Motor neuron (in vitro differentiated cells): Measurements from ENCODE around the gene MAP2K5. TPM values are rescaled to one million over a fixed set of nuclear protein-coding genes. Genes with fewer than 3 reads are reported as not detected.

Experiments
- ATAC-seq, 8 experiments: fragments of 200-7000 bp; cut with Tn5 transposase; replicated peaks in 6 of 8; 2 replicates each; pipeline ENCODE4 v1.8.0; 2021; ENCODE audit warnings: mild to moderate bottlenecking in 8 of 8, moderate library complexity in 8 of 8
- H3K27ac ChIP-seq, 2 donors: fragments of 250-450 bp; sonication (Bioruptor Pico); 2 replicates each; pipeline ENCODE4 v1.9.0; 2021; ENCODE audit warnings: antibody characterized with exemption in 2 of 2, mild to moderate bottlenecking in 2 of 2, moderate library complexity in 1 of 2
- H3K4me1 ChIP-seq, 2 donors: fragments of 250-450 bp; sonication (Bioruptor Pico); replicated peaks in 1 of 2; 2 replicates each; pipeline ENCODE4 v1.6.1; 2021; ENCODE audit warnings: antibody characterized with exemption in 2 of 2, mild to moderate bottlenecking in 2 of 2, moderate library complexity in 1 of 2
- H3K4me3 ChIP-seq, 5 donors: fragments of 250-450 bp; sonication (Bioruptor Pico); 2 replicates each; pipeline ENCODE4 v1.9.0; 2021; ENCODE audit warnings: antibody characterized with exemption in 5 of 5, mild to moderate bottlenecking in 5 of 5, moderate library complexity in 4 of 5
- WGBS, 10 experiments: fragments of 450-650 bp; shearing (Covaris generic); methylation state at CpG; one replicate each; pipeline ENCODE4 v1.0.0; 2022; 5-methylcytosine and 5-hydroxymethylcytosine counted together
- in situ Hi-C, 9 experiments: fragments of 400-800 bp; cut with MboI; loops; one replicate each; pipeline ENCODE4 v1.15.0; 2021; ENCODE audit warnings: low sequenced_read_pairs in 9 of 9, low pct_unique_long_range_greater_than_20kb in 2 of 9; ENCODE audit not compliant: unreplicated experiment in 9 of 9
- total RNA-seq, 8 experiments: library from RNA; unstranded; fragments of 300-600 nt; gene quantifications; 2 replicates each; pipeline versions ENCODE4 v1.2.3 to v1.2.4, GENCODE V29; 2022

The MAP2K5 gene
- total RNA-seq, 8 experiments from 2014 or later = 5.3 to 22.6 (median 10.6) TPM

DNA sequence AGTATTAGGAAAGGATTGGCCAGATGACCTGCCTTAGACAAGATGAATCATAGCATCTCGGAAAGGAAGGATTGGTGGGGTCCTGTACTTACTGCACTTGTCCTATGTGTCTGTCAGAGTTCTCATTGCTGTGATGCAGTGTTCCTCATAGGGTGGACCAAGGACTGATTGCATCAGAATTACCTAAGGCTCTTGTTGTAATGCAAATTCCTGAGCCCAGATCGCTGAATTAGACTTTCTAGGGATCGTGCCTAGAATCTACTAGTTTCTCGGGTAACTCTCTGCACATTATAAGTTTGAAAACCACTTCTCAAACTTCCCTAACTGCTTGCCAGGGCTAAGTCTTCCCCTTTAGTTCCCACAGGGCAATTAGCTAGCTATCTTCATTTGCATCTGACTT, 207.9 kb downstream of the MAP2K5 start:
- Histone ChIP-seq H3K27ac (peak overlapping the region; percentile 11 to 22), H3K4me1 (peaks cover 17 to 46% of the 10 kb centered on the region in 2 donors), H3K4me3 (no peak overlapping the region)
- peak in 6 of 8 experiments; percentile 44 to 95 (median 77) for ATAC-seq
- 13 to 89% (median 47%) methylated on average over 2 to 4 of the region's 4 CpGs; no CpG with 5 or more reads in 2 of the 10 experiments for WGBS, 10 experiments
- in situ Hi-C loops = no loop called here

DNA sequence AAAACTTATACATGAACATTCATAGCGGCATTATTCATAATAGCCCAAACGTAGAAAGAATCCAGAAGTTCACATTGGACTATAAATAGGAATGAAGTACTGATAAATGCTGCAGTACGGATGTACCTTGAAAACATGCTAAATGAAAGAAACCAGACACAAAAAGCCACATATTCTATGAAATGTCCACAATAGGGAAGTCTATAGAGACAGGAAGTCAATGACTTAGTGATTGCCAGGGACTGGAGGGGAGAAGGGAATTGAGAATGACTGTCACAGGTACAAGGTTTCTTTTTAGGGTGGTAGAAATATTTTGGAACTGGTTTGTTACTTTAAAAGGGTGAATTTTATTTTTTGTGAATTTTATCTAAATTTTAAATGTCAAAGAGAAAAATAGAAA, 211.4 kb downstream of the MAP2K5 start:
- Histone ChIP-seq H3K4me3 (no peak overlapping the region), H3K4me1 (peaks cover 10 to 20% of the 10 kb centered on the region in 2 donors), H3K27ac (no peak overlapping the region)
- WGBS, 10 experiments = 6 to 100% (median 92%) methylated on average over 2 to 3 of the region's 3 CpGs
- ATAC-seq = no peak
- in situ Hi-C loops = no loop called here

DNA sequence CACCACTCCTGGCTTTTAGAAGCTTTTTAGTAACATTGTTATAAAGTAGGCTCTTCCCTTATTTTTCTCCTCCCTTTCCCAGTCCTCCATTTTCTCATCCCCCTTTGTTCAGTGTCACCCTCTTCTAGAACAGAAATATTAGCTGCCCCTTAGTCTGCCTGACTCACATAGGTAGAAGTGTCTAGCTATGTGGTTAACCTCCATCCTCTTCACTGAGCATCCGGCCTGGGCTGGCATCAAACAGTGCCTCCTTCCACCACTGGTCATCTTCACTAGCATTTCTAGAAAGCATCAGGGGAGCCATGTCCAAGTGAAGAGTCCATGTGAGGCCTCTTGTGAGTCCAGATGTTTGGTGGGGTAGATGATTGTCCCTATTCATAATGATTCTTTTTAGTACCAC, 212.8 kb downstream of the MAP2K5 start:
- Histone ChIP-seq H3K4me3 (no peak overlapping the region), H3K4me1 (peaks cover 8 to 12% of the 10 kb centered on the region in 2 donors), H3K27ac (no peak overlapping the region)
- ATAC-seq = peak in 1 of 8 experiments; percentile 71
- in situ Hi-C loops = no loop called here
- 45 to 100% (median 100%) methylated on average over 1 of the region's 1 CpG; no CpG with 5 or more reads in 5 of the 10 experiments for WGBS, 10 experiments

DNA sequence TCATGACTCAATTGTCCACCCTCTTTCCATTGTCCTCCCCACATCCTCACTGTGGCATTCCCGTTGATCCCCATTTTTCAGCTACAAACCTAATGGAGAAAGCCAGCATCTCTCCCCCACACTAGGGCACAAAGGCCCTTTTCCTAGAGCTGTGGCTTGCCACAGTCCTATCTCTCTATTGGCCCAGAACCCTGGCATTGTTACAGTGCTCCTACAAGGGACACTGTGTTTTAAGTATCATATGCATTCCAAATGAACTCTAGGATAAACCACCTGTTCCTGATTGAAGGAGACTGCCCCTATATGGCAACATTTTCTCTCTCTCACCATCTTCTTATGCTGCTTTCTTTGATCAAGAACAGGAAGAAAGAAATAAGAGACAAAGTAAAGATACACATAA, 213.4 kb downstream of the MAP2K5 start:
- Histone ChIP-seq H3K27ac (no peak overlapping the region), H3K4me1 (peaks cover 3 to 5% of the 10 kb centered on the region in 2 donors), H3K4me3 (no peak overlapping the region)
- no peak for ATAC-seq
- in situ Hi-C loops = no loop called here
- WGBS, 10 experiments = 80 to 100% (median 90%) methylated on average over 1 of the region's 1 CpG; no CpG with 5 or more reads in 6 of the 10 experiments

DNA sequence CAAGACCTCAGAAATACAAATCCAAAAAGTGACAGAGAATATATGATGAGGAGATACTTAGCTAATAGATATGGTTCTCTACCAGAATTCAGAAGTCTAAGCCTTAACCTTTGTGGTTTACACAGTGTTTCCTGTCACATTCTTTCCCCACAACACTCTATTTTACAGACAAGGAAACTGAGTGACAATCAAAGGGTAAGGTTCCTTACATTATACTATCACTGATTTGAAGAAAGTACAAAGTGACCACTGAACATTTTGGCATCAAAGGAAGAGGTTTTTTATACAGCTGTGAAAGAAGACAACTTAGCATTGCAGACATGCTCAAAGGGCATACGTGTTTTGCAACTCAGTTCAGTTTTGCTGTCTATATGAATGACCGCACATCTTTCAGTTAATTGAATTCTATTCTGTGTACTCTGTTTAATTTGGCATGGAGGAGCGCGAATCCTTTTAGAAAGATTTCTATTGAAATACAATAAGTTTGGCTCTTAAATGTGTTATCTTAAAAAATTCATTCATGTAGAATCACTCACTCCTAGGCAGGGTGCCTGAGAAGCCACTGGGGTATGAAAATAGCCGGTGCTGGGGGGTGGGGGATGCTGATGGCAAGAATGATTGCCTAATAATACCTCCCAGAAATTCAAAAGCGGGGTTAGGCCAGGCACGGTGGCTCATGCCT, 216.3 kb downstream of the MAP2K5 start:
- in situ Hi-C loops = no loop called here
- peaks cover 0 to 2% of the 10 kb centered on the region in 2 donors for H3K4me1 ChIP-seq
- 48 to 100% (median 78%) methylated on average over 1 to 5 of the region's 7 CpGs; no CpG with 5 or more reads in 1 of the 10 experiments for WGBS, 10 experiments
- H3K4me3 ChIP-seq = no peak overlapping the region
- H3K27ac ChIP-seq = no peak overlapping the region
- no peak for ATAC-seq

DNA sequence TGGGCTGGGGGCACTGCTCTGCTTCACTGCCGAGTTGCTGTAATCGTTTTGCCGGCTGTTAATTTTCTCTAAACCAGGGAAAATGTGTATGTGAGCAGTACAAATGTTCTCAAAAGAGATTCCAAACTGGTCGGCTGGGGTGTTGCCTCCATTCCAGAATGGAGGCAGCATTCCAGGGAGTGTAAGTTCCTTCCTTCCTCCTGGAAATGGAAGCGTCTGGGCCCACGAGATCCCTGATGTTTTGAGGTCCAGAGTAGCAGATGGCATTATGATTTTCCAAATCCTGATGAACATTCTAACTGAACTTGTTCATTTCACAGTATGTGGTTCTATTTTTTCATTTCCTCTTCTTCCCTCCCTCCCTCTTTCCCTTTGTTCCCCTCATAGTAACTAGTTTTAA, 218.4 kb downstream of the MAP2K5 start:
- Histone ChIP-seq H3K27ac (no peak overlapping the region), H3K4me3 (no peak overlapping the region), H3K4me1 (peaks cover 2 to 3% of the 10 kb centered on the region in 2 donors)
- WGBS, 10 experiments = 46 to 100% (median 90%) methylated on average over 1 to 6 of the region's 6 CpGs; no CpG with 5 or more reads in 2 of the 10 experiments
- in situ Hi-C loops = no loop called here
- ATAC-seq = no peak

DNA sequence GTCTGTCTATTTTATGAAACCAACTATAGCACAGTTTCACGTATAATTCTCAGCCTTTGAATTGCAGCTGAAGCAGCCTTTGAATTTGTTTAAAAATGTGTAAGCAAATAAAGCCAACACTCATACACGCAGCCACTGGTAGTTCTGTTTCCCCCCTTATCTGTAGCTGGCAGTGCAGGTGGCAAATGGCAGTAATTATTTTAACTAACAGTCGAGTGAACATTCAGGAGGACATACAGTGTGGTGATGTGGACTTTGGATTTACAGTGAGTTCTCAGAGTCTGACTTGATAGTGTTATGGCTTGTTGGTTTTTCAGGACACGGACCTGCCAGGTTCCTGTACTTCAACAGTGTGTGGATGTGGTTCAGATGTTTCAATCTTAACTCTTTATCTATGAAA, 218.8 kb downstream of the MAP2K5 start:
- ATAC-seq = no peak
- H3K27ac ChIP-seq = no peak overlapping the region
- no peak overlapping the region for H3K4me3 ChIP-seq
- in situ Hi-C loops = no loop called here
- WGBS, 10 experiments = 61 to 93% (median 82%) methylated on average over 1 to 4 of the region's 4 CpGs
- H3K4me1 ChIP-seq = peaks cover 5 to 6% of the 10 kb centered on the region in 2 donors

DNA sequence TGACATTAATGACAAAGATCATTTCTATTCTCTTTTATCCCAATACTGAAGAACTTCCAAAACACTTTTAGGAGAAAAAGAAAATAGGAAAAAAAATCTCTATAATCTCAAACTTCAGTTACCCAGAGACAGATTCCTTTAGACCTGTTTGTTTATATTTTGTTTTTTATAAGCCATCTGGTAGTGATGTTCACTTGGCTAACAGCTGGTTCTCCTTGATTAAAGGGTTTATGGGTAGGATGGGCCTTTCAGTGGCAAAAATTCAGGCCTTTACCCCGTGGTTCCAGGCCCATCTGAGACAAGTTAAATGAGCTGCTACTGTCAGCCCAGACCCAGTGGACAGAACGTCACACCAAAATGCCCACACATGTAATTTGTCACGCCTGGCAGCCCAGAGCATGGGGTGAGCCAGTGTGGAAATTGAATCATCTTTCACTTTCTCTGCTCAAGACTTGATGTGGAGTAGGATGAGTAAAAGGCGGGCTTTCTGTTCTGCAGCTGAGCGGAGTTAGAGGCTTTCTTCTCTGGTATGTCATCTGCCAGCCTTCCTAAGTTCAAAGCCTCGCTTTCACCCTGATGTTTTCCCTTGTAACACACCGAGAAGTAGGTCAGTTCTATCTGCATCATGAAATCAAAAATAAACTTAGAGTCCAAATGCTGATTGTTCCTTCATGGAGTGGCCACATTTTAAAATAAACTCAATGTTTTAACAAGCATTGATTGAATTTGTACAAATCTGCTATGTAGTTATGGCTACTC, 220.3 kb downstream of the MAP2K5 start:
- 33 to 92% (median 80%) methylated on average over 2 to 5 of the region's 7 CpGs; no CpG with 5 or more reads in 1 of the 10 experiments for WGBS, 10 experiments
- H3K27ac ChIP-seq = no peak overlapping the region
- no peak overlapping the region for H3K4me3 ChIP-seq
- peak in 2 of 8 experiments; percentile 27 to 49 for ATAC-seq
- in situ Hi-C loops = no loop called here
- peaks cover 5 to 13% of the 10 kb centered on the region in 2 donors for H3K4me1 ChIP-seq

DNA sequence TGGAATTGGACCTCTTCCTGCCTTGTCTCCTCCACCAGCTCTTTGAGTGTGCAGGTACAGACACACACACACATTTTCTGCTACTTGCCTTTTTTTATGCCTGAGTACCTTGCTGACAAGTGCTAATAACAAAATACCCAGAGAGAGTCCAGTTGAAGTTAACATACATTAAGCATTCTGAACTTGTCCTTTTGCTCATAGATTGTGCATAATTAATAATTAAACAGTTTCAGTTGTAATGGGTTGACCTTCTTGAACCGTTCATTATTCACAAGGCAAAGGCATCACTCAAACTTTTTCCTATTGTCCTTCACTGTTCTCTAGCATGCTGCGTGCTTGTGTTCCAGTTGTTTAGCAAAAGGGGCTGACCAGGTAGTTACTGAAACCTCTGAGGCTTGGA, 223.2 kb downstream of the MAP2K5 start:
- ATAC-seq = no peak
- peaks cover 5 to 35% of the 10 kb centered on the region in 2 donors for H3K4me1 ChIP-seq
- no peak overlapping the region for H3K27ac ChIP-seq
- H3K4me3 ChIP-seq = no peak overlapping the region
- in situ Hi-C loops = no loop called here
- WGBS, 10 experiments = 10 to 100% (median 14%) methylated on average over 1 to 2 of the region's 2 CpGs; no CpG with 5 or more reads in 5 of the 10 experiments

DNA sequence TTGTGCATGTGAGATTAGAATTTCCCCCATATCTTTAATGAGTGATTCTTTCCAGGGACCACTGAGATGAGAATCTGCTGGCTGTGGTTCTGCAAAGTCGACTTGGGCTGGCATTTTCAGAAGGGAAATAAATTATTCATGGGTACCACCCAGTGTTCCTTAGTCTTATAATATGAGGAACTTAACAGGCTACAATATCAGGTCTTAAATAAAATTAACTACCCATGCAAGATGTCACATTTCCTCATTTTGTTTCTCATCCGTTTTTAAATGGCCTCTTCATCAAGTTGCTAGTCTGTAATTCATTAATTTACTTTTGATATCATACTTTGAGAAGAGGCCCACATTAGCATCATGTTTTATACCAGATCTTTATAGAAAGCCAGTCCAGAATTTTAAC, 224.5 kb downstream of the MAP2K5 start:
- Histone ChIP-seq H3K4me3 (no peak overlapping the region), H3K27ac (no peak overlapping the region), H3K4me1 (peaks cover 3 to 43% of the 10 kb centered on the region in 2 donors)
- in situ Hi-C loops = no loop called here
- WGBS, 10 experiments = 0 to 86% (median 35%) methylated on average over 1 to 2 of the region's 2 CpGs
- ATAC-seq = no peak

DNA sequence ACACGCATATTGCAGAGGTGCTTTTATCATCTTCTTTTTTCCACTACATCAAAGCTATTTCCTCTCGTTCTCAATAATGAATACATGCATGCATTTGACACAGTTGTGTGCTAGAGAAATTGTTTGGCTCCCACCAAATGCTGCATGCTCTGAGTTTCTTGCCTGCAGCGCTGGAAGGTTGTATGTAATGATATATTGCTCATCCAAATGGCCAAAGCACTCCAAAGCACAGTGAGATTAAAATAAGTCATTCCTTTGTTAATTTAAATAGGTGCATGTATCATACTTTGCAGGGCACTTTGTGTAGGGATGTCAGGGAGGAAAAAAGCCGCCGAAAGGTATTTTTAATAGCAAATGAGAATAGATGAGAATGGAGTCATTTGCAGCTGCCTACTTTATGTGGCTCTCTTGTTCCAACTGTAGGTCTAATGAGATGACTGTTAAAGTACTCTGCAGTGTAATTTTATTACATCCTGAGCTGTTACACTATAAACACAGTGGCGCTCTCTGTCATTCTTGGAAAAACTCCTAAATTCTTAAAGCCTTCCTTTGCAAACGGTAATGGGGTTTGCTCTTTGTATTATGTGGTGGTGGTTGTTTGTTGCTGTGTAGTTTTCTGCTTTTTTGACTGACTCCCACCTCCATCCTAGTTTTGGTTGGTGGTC, 225.9 kb downstream of the MAP2K5 start:
- Histone ChIP-seq H3K4me3 (no peak overlapping the region), H3K27ac (no peak overlapping the region), H3K4me1 (peaks cover 3 to 43% of the 10 kb centered on the region in 2 donors)
- WGBS, 10 experiments = 64 to 89% (median 74%) methylated on average over 3 to 6 of the region's 7 CpGs
- ATAC-seq = peak in 5 of 8 experiments; percentile 39 to 90 (median 63)
- in situ Hi-C loops = no loop called here

DNA sequence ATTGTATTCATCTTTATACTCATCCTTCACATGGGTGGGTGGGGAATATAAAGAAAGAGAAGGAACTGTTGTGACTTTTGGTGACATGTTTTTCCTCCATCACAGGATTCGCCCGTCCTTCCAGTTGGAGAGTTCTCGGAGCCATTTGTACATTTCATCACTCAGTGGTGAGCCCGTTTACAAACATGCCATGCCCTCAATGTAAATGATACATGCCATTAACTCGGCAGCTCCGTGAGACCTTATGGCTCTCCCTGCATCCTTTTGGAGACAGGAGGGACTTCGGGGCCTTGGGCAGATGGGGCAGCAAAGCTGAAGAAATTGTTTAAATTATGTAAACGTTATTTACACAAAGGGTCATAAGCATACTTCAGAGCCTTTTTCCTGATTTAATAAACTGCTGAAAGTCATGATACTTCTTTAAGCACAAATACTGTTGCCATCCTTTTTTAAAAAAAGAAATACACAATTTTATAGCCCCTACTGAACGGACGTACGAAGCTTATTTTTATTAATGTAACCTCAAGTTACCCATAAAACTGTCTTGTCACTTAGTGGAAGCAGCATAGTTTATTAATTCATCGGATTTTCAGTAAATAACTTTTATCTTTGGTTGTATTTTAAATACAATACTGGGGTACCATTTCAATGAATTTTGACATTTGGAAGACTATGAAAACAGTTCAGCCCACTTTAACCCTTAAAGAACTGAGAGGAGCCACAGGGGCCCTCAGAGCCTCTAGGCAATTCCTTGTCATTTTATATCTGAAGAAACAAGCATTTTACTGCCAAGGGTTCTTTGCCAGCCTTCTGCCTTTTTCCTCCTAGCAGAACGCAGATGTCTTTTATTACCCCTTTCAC, 227.2 kb downstream of the MAP2K5 start:
- in situ Hi-C loops = no loop called here
- WGBS, 10 experiments = 7 to 89% (median 80%) methylated on average over 1 to 12 of the region's 13 CpGs; no CpG with 5 or more reads in 1 of the 10 experiments

More for the DNA sequence above, 227.2 kb downstream of the MAP2K5 start:
- Histone ChIP-seq H3K27ac (no peak overlapping the region), H3K4me3 (no peak overlapping the region), H3K4me1 (peaks cover 3 to 43% of the 10 kb centered on the region in 2 donors)
- peak in 1 of 8 experiments; percentile 73 for ATAC-seq
